GM12872 (cell line): ENCODE measurements around the gene EIF2B2.

ENCODE experiments used
- CTCF ChIP-seq: IDR thresholded peaks from 3 replicates; pipeline ENCODE4 v1.5.1; 2011; ENCODE audit warnings: low read depth, mild to moderate bottlenecking, low read length, moderate library complexity; ENCODE audit not compliant: insufficient read depth

EIF2B2 gene

DNA sequence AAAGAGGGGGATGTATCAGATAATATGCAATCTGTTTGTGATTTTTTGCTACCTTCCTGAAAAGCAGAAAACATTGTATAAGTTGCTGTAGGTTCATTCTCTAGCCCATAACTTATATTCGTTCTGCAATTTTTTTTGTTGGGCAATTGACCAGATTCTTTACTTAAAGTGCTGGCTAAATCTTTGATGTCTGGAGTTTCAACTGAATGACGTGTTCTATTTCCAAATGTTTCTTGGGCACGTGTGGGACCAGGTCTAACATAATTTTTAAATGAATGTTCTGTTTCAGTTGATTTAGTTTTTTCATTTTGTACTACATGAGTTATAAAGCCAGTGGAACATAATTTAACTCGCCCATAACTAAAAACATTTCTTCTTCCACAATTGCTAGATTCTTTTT is 44.8 kb downstream of the EIF2B2 start:
- no peak for TF ChIP-seq CTCF

GRCh38 chr14:75048101-75048500 is 45.4 kb downstream of the EIF2B2 start:
- TF ChIP-seq CTCF = no peak

DNA sequence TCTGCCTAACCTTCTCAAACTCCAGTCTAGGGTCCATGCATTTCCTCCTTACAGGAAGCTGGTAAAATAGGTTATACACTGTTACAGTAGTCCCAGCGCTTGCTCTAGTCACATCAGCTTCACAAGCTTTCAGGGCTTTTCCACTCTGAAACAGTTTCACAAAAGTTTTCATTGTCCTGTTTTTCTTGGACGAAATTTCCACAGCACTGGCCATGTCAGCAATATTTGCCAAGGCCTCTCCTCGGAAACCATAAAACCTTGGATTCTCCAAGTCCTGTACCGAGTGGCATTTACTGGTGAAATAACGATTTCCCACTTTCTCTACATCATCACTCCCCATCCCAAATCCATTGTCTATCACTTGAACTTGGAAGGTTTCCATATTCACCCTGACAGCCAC is 46.4 kb downstream of the EIF2B2 start:
- TF ChIP-seq CTCF = no peak

GRCh38 chr14:75049731-75050201 is 47.0 kb downstream of the EIF2B2 start:
- no peak for TF ChIP-seq CTCF

DNA sequence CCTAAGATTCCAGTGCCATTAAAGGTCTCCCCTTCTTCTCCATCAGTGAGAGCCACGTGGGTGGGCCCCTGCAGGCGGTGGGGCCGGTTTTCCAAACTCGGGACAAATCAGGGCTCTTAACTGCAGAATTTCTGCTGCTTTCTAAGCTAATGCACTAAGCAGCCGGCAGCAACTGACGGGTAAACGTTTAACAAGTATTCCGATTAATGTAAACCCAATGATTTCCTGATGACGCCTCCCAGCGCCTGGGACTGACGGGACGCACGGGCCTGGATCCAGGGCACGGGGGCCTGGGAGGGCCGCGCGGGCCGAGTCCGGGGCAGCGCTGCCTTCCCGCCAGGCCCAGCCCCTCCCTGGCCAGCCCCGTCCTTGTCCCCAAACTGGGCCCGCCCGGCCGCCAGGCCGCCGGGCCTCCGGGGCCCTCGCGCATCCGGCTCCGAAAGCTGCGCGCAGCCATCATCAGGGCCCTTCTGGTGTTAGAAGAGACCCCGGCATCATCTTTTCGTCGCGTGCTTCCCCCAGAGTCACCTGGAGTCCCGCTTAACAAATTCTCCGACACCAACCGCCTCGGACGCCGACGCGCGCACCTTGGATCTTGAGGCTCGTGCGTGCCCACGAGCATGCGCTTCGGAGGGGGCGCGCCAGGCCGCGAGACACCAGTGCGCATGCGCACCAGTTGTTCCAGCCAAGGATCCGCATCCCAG is 48.3 kb downstream of the EIF2B2 start, which contains the start of gene MLH3:
MLH3 (minus strand) TSS at position 616 of the 704 bp plus-strand sequence. CDS start 1,812 bp downstream, outside the sequence.
- TF ChIP-seq CTCF = no peak

GRCh38 chr14:75051556-75051899 is 48.8 kb downstream of the EIF2B2 start:
- no peak for TF ChIP-seq CTCF

DNA sequence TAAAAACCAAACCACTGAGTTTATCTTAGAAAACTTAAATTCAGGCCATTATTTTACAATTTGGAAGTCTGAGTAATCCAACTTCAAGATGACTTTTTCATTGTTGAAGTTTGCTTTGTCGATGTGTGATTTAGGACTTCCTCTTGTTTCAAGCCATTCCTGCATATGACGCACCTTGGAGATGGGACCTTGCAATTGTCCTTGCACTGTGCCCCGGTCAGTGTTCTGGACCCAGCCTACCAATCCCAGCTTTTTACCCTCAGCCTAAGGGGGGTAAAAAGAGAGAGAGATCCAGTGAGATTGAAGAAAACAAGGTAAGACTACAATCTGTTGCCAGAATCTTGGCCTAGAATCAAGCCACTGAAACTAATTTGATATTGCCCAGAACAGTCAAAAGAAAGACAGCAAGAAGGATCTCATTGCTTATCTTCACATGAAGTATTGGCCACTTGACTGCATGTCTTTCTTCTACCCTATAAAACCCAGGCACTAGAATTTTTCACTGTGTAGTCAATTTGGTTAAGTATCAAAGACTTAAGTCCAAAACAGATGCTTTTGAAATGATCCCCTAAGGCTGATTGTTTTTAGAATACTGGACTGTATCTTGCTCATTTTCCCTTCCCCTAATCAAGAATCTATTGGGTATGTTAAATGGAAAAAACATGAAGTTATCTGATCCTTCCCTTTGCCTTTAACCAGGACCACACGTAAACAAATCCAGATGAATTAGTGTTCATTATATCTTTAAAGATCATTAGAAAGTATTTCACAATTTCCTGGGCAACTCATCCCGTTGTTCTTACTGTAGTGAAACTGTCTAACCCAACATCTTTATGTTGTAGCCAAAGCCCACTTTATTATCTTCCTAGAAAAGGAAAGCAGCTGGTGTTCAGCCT is 50.9 kb downstream of the EIF2B2 start:
- no peak for TF ChIP-seq CTCF
